HG03045 (cell line): ENCODE results near the gene ATF5.
"Not testable (repeated sequence)": the region's sequence is repeated elsewhere in the genome, so short reads cannot be mapped to it uniquely, and the experiment has no call there.

Experiments used
- ATAC-seq: cut with Tn5 transposase; IDR thresholded peaks from one replicate; pipeline ENCODE4 v1.9.1; 2021; ENCODE audit warnings: mild to moderate bottlenecking, moderate library complexity; ENCODE audit not compliant: unreplicated experiment

ATF5 gene

GRCh38 chr19:49940482-49940791, 11.4 kb downstream of the ATF5 start:
- ATAC-seq = no peak

DNA sequence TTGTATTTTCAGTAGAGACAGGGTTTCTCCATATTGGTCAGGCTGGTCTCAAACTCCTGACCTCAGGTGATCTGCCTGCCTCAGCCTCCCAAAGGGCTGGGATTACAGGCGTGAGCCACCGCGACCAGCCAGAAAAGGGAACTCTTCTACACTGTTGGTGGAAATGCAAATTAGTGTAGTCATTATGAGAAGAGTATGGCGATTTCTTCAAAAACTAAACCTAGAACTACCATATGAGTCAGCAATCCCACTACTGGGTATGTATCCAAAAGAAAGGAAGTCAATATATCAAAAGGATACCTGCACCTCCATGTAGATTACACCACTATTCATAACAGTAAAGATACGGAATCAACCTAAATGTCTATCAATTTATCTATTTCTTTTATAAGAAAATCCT, 15.6 kb downstream of the ATF5 start:
- ATAC-seq = not testable (repeated sequence)

DNA sequence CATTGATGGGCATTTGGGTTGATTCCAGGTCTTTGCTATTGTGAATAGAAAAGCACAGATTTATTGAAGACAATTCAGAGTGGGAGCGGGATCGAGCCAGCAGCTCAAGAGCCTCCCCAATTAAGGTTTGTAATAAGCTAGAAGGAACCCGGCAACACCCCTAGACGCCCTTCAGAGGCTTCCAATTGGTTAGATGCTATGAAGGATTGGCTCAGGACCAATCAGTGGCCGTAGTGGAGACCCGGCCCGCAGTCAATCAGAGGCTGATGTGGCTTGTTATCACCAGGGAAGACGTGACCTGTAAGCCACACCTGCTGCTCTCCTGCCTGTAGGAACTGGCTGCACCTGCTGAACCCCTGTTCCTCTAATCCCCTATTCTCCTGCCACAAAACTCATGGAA, 17.4 kb downstream of the ATF5 start:
- ATAC-seq = no peak

- ATAC-seq = no peak
These were observed 21.0 kb downstream of the ATF5 start for GRCh38 chr19:49949742-49950589.

- ATAC-seq = no peak
These were observed 21.6 kb downstream of the ATF5 start for GRCh38 chr19:49950590-49950948.

DNA sequence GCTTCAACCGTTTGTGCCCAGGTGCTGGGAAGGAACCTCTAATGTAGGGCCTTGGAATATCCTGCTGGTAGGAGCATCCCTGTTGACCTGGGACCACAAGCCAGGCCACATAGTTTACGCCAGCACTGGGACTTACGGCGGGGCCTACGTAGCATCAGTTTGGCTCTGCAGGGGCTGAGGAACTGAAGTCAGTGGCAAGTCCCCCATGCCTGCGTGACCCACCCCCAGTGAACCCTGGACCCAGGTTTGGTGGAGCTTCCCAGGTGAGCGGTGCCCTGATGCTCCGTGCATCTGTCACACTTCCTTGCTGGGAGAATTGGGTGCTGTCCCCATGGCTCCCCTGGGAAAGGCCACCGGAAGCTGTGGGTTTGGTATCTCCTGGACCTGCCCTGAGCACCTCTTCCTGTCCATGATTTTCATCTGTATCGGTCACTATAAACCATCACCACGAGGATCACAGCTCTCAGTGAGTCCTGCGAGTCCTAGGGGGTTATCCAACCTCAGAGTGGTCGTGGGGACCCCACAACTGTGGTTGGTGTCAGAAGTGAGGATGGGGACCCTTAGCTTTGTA, 22.0 kb downstream of the ATF5 start:
- no peak for ATAC-seq

- no peak for ATAC-seq
These were observed 22.9 kb downstream of the ATF5 start for GRCh38 chr19:49951806-49952478.

GRCh38 chr19:49952479-49952836, 23.5 kb downstream of the ATF5 start:
- ATAC-seq = no peak

GRCh38 chr19:49952906-49953305, 23.9 kb downstream of the ATF5 start:
- no peak for ATAC-seq

DNA sequence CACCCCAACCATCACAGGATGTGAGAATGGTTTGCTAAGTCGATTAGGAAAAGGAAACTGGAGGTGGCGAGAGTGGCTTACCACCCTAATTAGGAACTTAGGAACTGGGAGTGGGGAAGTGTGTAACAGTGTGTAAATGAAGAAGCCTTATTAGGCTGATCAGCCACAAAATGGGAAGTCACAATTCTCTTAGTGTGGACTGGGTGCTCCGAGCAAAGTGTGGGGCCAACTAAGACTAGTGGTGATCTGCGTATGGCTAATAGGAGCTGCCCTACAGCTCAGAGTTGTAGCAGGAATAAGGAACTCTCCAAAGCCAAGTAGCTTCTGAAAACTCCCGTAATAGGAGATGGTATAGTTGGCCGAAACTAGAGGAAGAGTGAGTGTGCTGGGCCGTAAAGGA, 24.4 kb downstream of the ATF5 start:
- ATAC-seq = no peak

- ATAC-seq = no peak
These were observed 25.3 kb downstream of the ATF5 start for GRCh38 chr19:49954092-49954829.

DNA sequence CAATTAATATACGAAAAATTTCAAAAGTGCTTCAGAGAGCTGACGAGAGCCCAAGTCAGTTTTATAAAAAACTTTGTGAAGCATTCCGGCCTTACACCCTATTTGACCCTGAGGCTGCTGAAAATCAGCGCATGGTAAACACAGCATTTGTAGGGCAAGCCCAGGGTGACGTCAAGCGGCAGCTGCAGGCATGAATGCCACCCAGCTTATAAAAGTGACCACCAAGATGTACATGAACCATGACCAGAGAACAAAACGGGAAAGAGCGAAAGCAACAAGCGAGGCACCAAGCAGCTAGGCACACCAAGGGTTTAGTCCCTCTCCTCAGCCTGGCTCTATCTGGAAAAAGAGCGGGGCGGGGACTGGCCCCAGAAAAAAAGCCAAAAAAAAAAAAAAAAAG, 25.9 kb downstream of the ATF5 start:
- no peak for ATAC-seq

- no peak for ATAC-seq
These were observed 27.1 kb downstream of the ATF5 start for GRCh38 chr19:49956115-49956495.

DNA sequence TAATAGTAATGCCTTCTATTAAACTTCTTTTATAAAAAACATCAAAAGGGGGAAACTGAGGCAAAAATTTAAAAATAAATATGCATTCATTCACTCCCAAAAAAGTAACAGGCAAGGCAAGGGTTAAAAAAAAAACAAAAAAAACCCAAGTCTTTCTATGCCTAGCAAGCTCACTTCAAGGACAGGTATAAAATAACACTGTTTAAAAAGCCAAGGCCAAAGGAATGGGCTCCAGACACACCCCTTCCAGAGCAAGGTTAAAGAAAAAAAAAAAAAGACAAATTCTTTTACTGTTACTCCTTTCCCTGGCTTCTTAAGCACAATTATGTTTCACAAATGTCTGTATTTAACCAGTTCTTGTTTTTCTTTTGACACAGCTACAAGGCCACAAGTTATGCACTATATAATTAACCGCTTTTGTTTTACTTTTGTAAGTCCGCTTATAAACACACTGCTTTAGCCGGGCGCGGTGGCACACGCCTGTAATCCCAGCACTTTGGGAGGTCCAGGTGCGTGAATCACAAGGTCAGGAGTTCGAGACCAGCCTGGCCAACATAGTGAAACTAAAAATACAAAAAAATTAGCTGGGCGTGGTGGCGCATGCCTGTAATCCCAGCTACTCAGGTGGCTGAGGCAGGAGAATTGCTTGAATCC, 28.4 kb downstream of the ATF5 start:
- no peak for ATAC-seq

DNA sequence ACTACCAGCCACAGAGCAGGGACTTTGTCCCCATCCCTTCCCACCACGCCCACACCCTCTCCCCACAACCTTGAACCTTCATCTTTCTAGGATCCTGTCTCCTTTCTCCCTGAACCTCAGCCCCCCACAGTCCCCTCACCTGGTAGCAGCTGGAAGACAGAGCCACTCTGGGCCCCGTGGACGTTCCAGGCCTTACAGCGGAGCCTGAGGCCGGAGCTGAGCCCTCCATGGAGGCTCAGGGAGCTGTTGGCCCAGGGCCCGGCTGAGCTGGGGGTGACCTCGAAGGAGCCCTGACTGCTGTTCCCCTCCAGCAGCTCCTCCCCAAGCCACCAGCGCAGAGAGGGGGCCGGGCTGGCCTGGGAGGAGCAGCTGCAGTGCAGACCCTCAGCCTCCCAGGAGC, 29.1 kb downstream of the ATF5 start:
- not testable (repeated sequence) for ATAC-seq

DNA sequence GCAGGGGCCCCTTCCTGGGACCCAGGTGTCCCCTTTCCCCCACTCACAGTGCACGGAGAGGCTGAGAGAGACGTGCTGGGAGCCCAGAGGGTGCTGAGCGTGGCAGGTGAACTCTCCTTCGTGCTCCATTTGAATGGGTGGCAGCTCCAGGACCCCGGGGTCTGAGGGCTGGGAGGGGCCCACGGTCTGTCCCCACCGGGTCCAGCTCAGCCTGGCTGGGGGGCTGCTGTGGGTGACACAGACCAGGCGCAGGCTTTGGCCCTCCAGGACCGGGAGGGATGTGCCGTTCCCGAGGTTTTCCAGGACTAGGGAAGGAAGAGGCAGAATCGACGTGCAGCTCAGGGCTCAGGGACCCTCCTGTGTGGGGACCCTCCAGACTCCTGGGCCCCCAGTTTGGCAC, 29.6 kb downstream of the ATF5 start:
- not testable (repeated sequence) for ATAC-seq

DNA sequence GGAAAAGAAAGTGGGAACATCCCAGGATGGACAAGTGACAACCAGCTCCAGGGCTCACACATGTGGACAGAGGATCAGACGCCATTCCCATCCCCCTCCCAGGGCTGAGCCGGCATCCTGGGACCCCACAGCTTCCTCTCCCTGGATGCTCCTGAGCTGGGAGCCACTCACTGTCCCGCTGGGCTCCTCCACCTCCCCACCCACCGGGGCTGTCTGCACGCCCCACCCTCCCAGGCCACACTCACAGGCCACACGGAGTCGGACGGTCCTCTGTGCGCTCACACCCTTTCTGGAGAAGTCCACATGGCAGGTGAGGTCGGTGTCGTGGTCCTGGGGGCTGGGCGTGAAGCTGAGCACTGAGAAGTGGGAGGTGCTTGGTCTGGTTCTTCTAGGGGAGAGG, 30.9 kb downstream of the ATF5 start:
- not testable (repeated sequence) for ATAC-seq

GRCh38 chr19:49960980-49961379, 32.0 kb downstream of the ATF5 start, which contains the start of gene SIGLEC11:
SIGLEC11 (minus strand) TSS chr19:49961172; CDS start chr19:49961081, 91 bp downstream.
- ATAC-seq = not testable (repeated sequence)

DNA sequence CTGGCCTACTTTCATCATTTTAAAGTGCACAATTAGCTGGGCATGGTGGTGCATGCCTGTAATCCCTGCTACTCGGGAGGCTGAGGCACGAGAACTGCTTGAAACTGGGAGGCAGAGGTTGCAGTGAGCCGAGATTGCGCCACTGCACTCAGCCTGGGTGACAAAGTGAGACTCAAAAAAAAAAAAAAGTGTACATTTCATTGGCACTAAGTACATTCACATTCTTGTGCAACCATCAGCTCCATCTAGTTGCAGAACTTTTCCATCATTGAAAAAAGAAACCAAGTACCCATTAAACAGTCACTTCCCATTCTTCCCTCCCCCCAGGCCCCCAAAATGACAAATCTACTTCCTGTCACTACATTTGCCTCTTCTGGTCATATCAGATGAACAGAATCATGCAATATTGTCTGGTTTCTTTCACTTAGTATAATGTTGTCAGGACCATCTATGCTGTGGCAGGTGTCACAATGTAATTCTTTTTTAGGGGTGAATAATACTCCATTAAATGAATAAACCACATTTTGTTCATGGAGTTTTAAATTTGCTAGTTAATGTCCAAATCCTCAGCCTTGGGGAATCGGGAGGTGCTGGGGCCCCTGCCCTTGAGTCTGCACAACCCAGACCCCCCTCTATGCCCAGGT, 39.4 kb downstream of the ATF5 start:
- no peak for ATAC-seq

GRCh38 chr19:49969355-49969754, 40.4 kb downstream of the ATF5 start:
- ATAC-seq = not testable (repeated sequence)

DNA sequence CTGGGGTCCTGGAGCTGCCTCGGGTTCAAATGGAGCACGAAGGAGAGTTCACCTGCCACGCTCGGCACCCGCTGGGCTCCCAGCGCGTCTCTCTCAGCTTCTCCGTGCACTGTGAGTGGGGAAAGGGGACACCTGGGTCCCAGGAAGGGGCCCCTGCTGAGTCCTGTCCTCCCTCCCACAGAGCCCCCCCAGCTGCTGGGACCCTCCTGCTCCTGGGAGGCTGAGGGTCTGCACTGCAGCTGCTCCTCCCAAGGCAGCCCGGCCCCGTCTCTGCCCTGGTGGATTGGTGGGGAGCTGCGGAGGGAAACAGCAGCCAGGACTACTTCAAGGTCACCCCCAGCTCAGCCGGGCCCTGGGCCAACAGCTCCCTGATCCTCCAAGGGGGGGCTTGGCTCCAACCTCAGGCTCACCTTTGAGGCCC, 43.0 kb downstream of the ATF5 start:
- no peak for ATAC-seq
